Endothelial cell of umbilical vein (primary cell): ENCODE measurements around the gene DCAF10. TPM values are rescaled to one million over a fixed set of nuclear protein-coding genes. Genes with fewer than 3 reads are reported as not detected.

Experiments
- BruUV-seq: library from RNA; stranded (reverse); fragments of 400-500 nt; replicated peaks from 2 replicates; lab custom pipeline; 2021; lab: Mats Ljungman, UMichigan
- CTCF ChIA-PET: fragments of 300-600, 350-600 bp; sonication (Branson Sonifier 250); formaldehyde crosslinking; loops from one replicate; lab custom pipeline; 2021; ENCODE audit warnings: antibody characterized with exemption, inconsistent platforms; lab: Charles Lee
- POLR2A ChIA-PET: fragments of 300-600, 350-600 bp; sonication (Branson Sonifier 250); formaldehyde crosslinking; loops from one replicate; lab custom pipeline; 2021; ENCODE audit warnings: antibody characterized with exemption, inconsistent platforms; lab: Charles Lee
- DNase-seq: peaks from one replicate; pipeline ENCODE4 v3.0.0-alpha.2; 2011; ENCODE audit warnings: low read depth, low spot score
- FAIRE-seq: peaks from 2 replicates; lab custom pipeline; 2011; peaks lifted over from hg19 to GRCh38; lab: Jason Lieb, UNC
- H2AFZ ChIP-seq: 2 replicates; pipeline ENCODE4 v1.6.0; 2012; ENCODE audit warnings: low read depth, low read length, control low read depth, inconsistent platforms
- H3K27ac ChIP-seq: 2 replicates; pipeline ENCODE4 v1.5.1; 2011; ENCODE audit warnings: low read depth, mild to moderate bottlenecking, control low read depth, low read length, moderate library complexity; ENCODE audit not compliant: insufficient read depth
- H3K27me3 ChIP-seq, 2 experiments: 2 replicates each; pipeline versions ENCODE4 v1.6.0 to v1.6.1; 2011; ENCODE audit warnings: low read length in 2 of 2, mixed read lengths in 1 of 2; ENCODE audit not compliant: control insufficient read depth in 2 of 2, insufficient read depth in 2 of 2
- H3K36me3 ChIP-seq, 2 experiments: 2 replicates in 1 of 2; 3 replicates in 1 of 2; pipeline ENCODE4 v1.5.1; 2011; ENCODE audit warnings: low read length in 2 of 2, mild to moderate bottlenecking in 1 of 2, moderate library complexity in 1 of 2; ENCODE audit not compliant: control insufficient read depth in 2 of 2, insufficient read depth in 2 of 2; ENCODE audit errors: extremely low read depth in 1 of 2
- H3K4me1 ChIP-seq: 3 replicates; pipeline ENCODE4 v1.5.1; 2011; ENCODE audit warnings: mild to moderate bottlenecking, low read length; ENCODE audit not compliant: control insufficient read depth, insufficient read depth; ENCODE audit errors: extremely low read depth
- H3K4me2 ChIP-seq: 2 replicates; pipeline ENCODE4 v1.6.1; 2011; ENCODE audit warnings: low read length, control low read depth, mixed read lengths; ENCODE audit not compliant: insufficient read depth
- H3K4me3 ChIP-seq, 3 experiments: fragments of 200-600 bp in 1 of 3; sonication (generic), shearing (Covaris generic) in 1 of 3; replicated peaks in 1 of 3; 2 replicates each; pipeline ENCODE4 v1.5.1; 2011 to 2016; ENCODE audit warnings: control low read depth in 3 of 3, low read length in 3 of 3, mild to moderate bottlenecking in 2 of 3, inconsistent platforms in 1 of 3, low read depth in 1 of 3, moderate library complexity in 1 of 3; ENCODE audit not compliant: insufficient read depth in 1 of 3
- H3K79me2 ChIP-seq: 2 replicates; pipeline ENCODE4 v1.6.0; 2012; ENCODE audit warnings: low read length, inconsistent platforms; ENCODE audit not compliant: control insufficient read depth, insufficient read depth
- H3K9ac ChIP-seq: replicated peaks from 2 replicates; pipeline ENCODE3; 2011; ENCODE audit warnings: low read length, control low read depth; ENCODE audit not compliant: insufficient read depth; ENCODE audit errors: extremely low read depth
- H3K9me1 ChIP-seq: replicated peaks from 3 replicates; pipeline ENCODE4 v1.6.0; 2011; ENCODE audit warnings: mild to moderate bottlenecking, low read length; ENCODE audit not compliant: control insufficient read depth, insufficient read depth; ENCODE audit errors: extremely low read depth
- H3K9me3 ChIP-seq: replicated peaks from 2 replicates; pipeline ENCODE4 v1.5.1; 2012; ENCODE audit warnings: low read length, inconsistent platforms; ENCODE audit not compliant: control insufficient read depth, insufficient read depth
- H4K20me1 ChIP-seq: replicated peaks from 2 replicates; pipeline ENCODE3; 2011; ENCODE audit warnings: mild to moderate bottlenecking, low read length; ENCODE audit not compliant: control insufficient read depth, insufficient read depth; ENCODE audit errors: extremely low read depth
- EZH2 ChIP-seq: IDR thresholded peaks from 2 replicates; pipeline ENCODE4 v1.6.1; 2012; ENCODE audit warnings: borderline replicate concordance, low read depth, mild to moderate bottlenecking, moderate library complexity, low read length, inconsistent platforms; ENCODE audit not compliant: severe bottlenecking
- FOS ChIP-seq: IDR thresholded peaks from 2 replicates; pipeline ENCODE4 v1.6.1; 2011; ENCODE audit warnings: mild to moderate bottlenecking, low read length, moderate library complexity, borderline replicate concordance; ENCODE audit not compliant: insufficient read depth
- JUN ChIP-seq: IDR thresholded peaks from 2 replicates; pipeline ENCODE4 v1.6.1; 2011; ENCODE audit warnings: borderline replicate concordance, low read depth; ENCODE audit not compliant: insufficient read length, insufficient read depth
- MAX ChIP-seq: IDR thresholded peaks from 2 replicates; pipeline ENCODE4 v1.6.1; 2011; ENCODE audit not compliant: insufficient read depth, insufficient read length
- MYC ChIP-seq: IDR thresholded peaks from one replicate; pipeline ENCODE4 v1.6.1; 2011; ENCODE audit warnings: mild to moderate bottlenecking, low read depth, low read length
- POLR2AphosphoS5 ChIP-seq: IDR thresholded peaks from 2 replicates; pipeline ENCODE4 v1.6.1; 2012; ENCODE audit warnings: low read depth, mild to moderate bottlenecking, control low read depth, low read length, moderate library complexity; ENCODE audit not compliant: insufficient read depth
- dilution Hi-C: fragments of 300-500 bp; cut with MboI; formaldehyde crosslinking; loops from one replicate; pipeline ENCODE4 v1.15.0; 2019; ENCODE audit warnings: low sequenced_read_pairs; ENCODE audit not compliant: extremely low pct_ligation_motif_present
- intact Hi-C: fragments of 100-400 bp; cut with micrococcal nuclease; formaldehyde crosslinking; loops from one replicate; pipeline ENCODE4 v1.10.0; 2022
- polyA plus RNA-seq, 4 experiments: library from polyadenylated mRNA; depleted of rRNA in 3 of 4; stranded (reverse) in 3 of 4; unstranded in 1 of 4; fragments of >200 nt; gene quantifications; 2 replicates each; pipeline versions ENCODE4 v1.2.1 to v1.2.3, GENCODE V29; 2011 to 2012; ENCODE audit warnings: missing spikeins in 1 of 4
- total RNA-seq: library from RNA; stranded (reverse); gene quantifications from 2 replicates; pipeline ENCODE4 v1.2.3, GENCODE V29; 2021
- TF ChIP-seq, protein P1 (sequence below), 2 donors: IDR thresholded peaks; 1 replicate in 1 of 2; 2 replicates in 1 of 2; pipeline ENCODE4 v1.5.1; 2011; ENCODE audit warnings: low read length in 2 of 2, mild to moderate bottlenecking in 2 of 2, moderate library complexity in 2 of 2, control low read depth in 1 of 2, inconsistent platforms in 1 of 2, low read depth in 1 of 2; ENCODE audit not compliant: insufficient read depth in 1 of 2; ENCODE audit errors: extremely low read depth in 1 of 2

Gene DCAF10
- total and polyA plus RNA-seq, 2 donors (not counting 3 experiments of a cell fraction or from before 2014, with no cell fraction given) = 13.1 to 21.5 TPM

DNA sequence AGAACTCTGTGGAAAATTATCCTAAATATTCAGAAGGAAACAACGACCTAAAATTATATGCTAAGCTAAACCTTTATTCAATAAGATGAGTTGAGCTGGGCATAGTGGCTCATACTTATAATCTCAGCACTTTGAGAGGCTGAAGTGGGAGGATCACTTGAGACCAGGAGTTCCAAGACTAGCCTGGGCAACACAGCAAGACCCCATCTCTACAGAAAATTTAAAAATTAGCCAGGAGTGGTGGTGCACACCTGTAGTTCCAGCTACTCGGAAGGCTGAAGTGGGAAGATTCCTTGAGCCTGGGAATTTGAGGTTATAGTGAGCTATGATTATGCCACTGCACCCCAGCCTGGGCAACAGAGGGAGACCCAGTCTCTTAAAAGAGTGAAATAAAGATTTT lies 51.6 kb downstream of the DCAF10 start:
- Histone ChIP-seq H3K9me3 (no peaks in the 10 kb centered on the region), H3K36me3 (no peaks in the 10 kb centered on the region), H3K4me1 (no peaks in the 10 kb centered on the region), H3K27me3 (no peaks in the 10 kb centered on the region), H3K4me3 (no peak overlapping the region), H3K79me2 (no peaks in the 10 kb centered on the region), H3K4me2 (no peak overlapping the region), H3K27ac (no peak overlapping the region), H3K9me1 (no peaks in the 10 kb centered on the region), H4K20me1 (no peaks in the 10 kb centered on the region), H2AFZ (no peak overlapping the region), H3K9ac (no peak overlapping the region)
- ChIA-PET POLR2A (no interaction called here), CTCF (interaction anchor here (1.1 kb wide), 1 partner anchor 12 kb away, joined by 3 read pairs; no protein-coding TSS in a partner anchor)
- FAIRE-seq (no peak), DNase-seq (no peak)
- dilution Hi-C loops (no loop called here), intact Hi-C loops (no loop called here)
- no TSS peak for BruUV-seq
- TF ChIP-seq FOS = no peak
- TF ChIP-seq EZH2 = no peak
- no peak for TF ChIP-seq MYC
- TF ChIP-seq MAX = no peak

DNA sequence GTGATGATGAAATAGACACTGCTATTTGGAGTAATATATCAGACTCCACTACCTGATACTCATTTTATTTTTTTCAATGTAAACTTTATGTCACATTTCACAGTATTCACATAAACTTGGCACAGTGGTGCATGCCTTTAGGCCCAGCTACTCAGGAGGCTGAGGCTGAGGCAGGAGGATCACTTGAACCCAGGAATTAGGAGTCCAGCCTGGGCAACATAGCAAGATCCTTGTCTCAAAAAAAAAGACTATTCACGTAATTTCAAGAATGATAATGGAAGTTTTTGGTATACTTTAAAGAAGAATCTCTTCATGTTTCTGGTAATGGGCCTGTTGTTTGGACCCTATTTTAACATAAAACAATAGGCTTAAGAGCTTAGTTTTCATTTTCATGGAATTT lies 56.0 kb downstream of the DCAF10 start:
- Histone ChIP-seq H3K4me3 (no peak overlapping the region), H3K4me1 (no peaks in the 10 kb centered on the region), H3K4me2 (no peak overlapping the region), H3K79me2 (no peaks in the 10 kb centered on the region), H3K9me1 (no peaks in the 10 kb centered on the region), H3K27me3 (no peaks in the 10 kb centered on the region), H3K27ac (no peak overlapping the region), H3K36me3 (peaks cover 6 to 14% of the 10 kb centered on the region in 2 experiments), H3K9me3 (no peaks in the 10 kb centered on the region), H4K20me1 (no peaks in the 10 kb centered on the region), H2AFZ (no peak overlapping the region), H3K9ac (no peak overlapping the region)
- no peak for DNase-seq
- no peak for FAIRE-seq
- no peak for TF ChIP-seq MAX
- TF ChIP-seq EZH2 = no peak
- TF ChIP-seq MYC = no peak
- TF ChIP-seq, protein P1, sequence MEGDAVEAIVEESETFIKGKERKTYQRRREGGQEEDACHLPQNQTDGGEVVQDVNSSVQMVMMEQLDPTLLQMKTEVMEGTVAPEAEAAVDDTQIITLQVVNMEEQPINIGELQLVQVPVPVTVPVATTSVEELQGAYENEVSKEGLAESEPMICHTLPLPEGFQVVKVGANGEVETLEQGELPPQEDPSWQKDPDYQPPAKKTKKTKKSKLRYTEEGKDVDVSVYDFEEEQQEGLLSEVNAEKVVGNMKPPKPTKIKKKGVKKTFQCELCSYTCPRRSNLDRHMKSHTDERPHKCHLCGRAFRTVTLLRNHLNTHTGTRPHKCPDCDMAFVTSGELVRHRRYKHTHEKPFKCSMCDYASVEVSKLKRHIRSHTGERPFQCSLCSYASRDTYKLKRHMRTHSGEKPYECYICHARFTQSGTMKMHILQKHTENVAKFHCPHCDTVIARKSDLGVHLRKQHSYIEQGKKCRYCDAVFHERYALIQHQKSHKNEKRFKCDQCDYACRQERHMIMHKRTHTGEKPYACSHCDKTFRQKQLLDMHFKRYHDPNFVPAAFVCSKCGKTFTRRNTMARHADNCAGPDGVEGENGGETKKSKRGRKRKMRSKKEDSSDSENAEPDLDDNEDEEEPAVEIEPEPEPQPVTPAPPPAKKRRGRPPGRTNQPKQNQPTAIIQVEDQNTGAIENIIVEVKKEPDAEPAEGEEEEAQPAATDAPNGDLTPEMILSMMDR (IDR thresholded peaks at IDR 0.05; ENCODE audit: extremely low read depth in 1 of 2, insufficient read depth in 1 of 2, low read depth in 1 of 2, low read length in 2 of 2) = no peak
- no peak for TF ChIP-seq POLR2AphosphoS5
- no peak for TF ChIP-seq JUN
- dilution Hi-C loops (no loop called here), intact Hi-C loops (no loop called here)
- no TSS peak for BruUV-seq
- CTCF ChIA-PET = no interaction called here
- POLR2A ChIA-PET = no interaction called here
